GM12891 (cell line): ENCODE data around the gene NUDT19.

Experiments
- POLR2A ChIP-seq: IDR thresholded peaks from 2 replicates; pipeline ENCODE4 v1.6.1; 2011; ENCODE audit warnings: low read depth, low read length, control low read depth
- POLR2AphosphoS5 ChIP-seq: IDR thresholded peaks from 2 replicates; pipeline ENCODE4 v1.6.1; 2011; ENCODE audit warnings: low read depth, low read length, control low read depth
- SPI1 ChIP-seq: IDR thresholded peaks from 2 replicates; pipeline ENCODE4 v1.6.1; 2011; ENCODE audit warnings: low read depth, low read length, control low read depth

DNA sequence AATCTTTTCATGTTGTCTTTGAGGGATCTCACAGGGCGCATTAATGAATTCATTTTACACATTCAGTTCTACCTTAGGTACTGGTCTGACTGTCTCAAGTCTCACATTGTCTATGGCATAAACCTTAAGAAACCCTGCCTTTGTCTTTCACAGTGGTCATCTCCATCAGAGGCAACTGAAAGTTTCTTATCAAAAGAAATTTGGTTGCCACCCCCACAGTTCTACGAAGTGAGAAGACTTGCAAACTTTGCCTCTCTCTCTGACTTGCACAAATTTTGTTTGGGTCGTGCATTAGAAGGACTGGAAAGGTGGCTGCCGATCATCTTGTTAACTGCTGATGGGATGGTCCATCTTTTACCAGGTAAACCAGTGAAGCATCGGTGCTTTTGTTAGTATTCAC lies 17.4 kb downstream of the NUDT19 start:
- no peak for TF ChIP-seq POLR2AphosphoS5
- TF ChIP-seq POLR2A, result no peak
- TF ChIP-seq SPI1, result no peak
